Naive thymus-derived CD4-positive, alpha-beta T cell (primary cell): ENCODE measurements around the gene STAT3. TPM values are rescaled to one million over a fixed set of nuclear protein-coding genes. Genes with fewer than 3 reads are reported as not detected.
A peak's percentile ranks its signal among the peaks of the same experiment; 100 is the strongest.
"Not testable (repeated sequence)": the region's sequence is repeated elsewhere in the genome, so short reads cannot be mapped to it uniquely, and the experiment has no call there.

Source experiments
- ATAC-seq: fragments of 150-1000 bp; cut with Tn5 transposase; 2 replicates; pipeline ENCODE4 v1.10.0; 2021; ENCODE audit warnings: mild to moderate bottlenecking, moderate library complexity
- CTCF ChIA-PET: fragments of 350-600 bp; sonication (Branson Sonifier 250); formaldehyde crosslinking; loops from one replicate; lab custom pipeline; 2021; ENCODE audit warnings: antibody characterized with exemption; lab: Charles Lee
- POLR2A ChIA-PET: fragments of 350-600 bp; sonication (Branson Sonifier 250); formaldehyde crosslinking; loops from one replicate; lab custom pipeline; 2021; ENCODE audit warnings: antibody characterized with exemption, inconsistent platforms; lab: Charles Lee
- DNase-seq, 9 donors: peaks; one replicate each; pipeline versions ENCODE4 v3.0.0 to v3.0.0-alpha.2; 2020 to 2022; ENCODE audit warnings: mixed read lengths in 1 of 9
- H3K27ac ChIP-seq: one replicate; pipeline ENCODE4 v1.7.0; 2013; ENCODE audit warnings: mild to moderate bottlenecking, low read depth, low read length, moderate library complexity
- H3K27me3 ChIP-seq, 2 donors: one replicate each; pipeline ENCODE4 v1.7.0; 2013; ENCODE audit warnings: low read length in 2 of 2, mild to moderate bottlenecking in 2 of 2, moderate library complexity in 2 of 2; ENCODE audit not compliant: control insufficient read depth in 2 of 2, insufficient read depth in 2 of 2
- H3K36me3 ChIP-seq, 3 experiments: 1 replicate in 2 of 3; 2 replicates in 1 of 3; pipeline ENCODE4 v1.7.0; 2013; ENCODE audit warnings: low read length in 3 of 3, mild to moderate bottlenecking in 3 of 3, moderate library complexity in 1 of 3; ENCODE audit not compliant: insufficient read depth in 3 of 3, control insufficient read depth in 2 of 3
- H3K4me1 ChIP-seq, 2 donors: one replicate each; pipeline ENCODE4 v1.7.0; 2013; ENCODE audit warnings: low read length in 2 of 2, mild to moderate bottlenecking in 2 of 2, moderate library complexity in 1 of 2; ENCODE audit not compliant: control insufficient read depth in 2 of 2, insufficient read depth in 2 of 2
- H3K4me3 ChIP-seq: 2 replicates; pipeline ENCODE4 v1.7.0; 2013; ENCODE audit warnings: mild to moderate bottlenecking, low read length
- H3K9me3 ChIP-seq, 3 experiments: 1 replicate in 2 of 3; 2 replicates in 1 of 3; pipeline ENCODE4 v1.7.0; 2013; ENCODE audit warnings: low read length in 3 of 3; ENCODE audit not compliant: control insufficient read depth in 2 of 3
- H3K27ac Mint-ChIP-seq, 9 donors: one replicate each; pipeline ENCODE4 v1.8.0; 2020 to 2022; ENCODE audit warnings: mixed read lengths in 9 of 9, mild to moderate bottlenecking in 8 of 9, moderate library complexity in 5 of 9, inconsistent platforms in 2 of 9
- H3K27me3 Mint-ChIP-seq, 5 donors: one replicate each; pipeline ENCODE4 v1.8.0; 2021 to 2022; ENCODE audit warnings: mixed read lengths in 5 of 5, mild to moderate bottlenecking in 1 of 5
- H3K36me3 Mint-ChIP-seq, 5 donors: one replicate each; pipeline ENCODE4 v1.8.0; 2020 to 2022; ENCODE audit warnings: mixed read lengths in 5 of 5, mild to moderate bottlenecking in 3 of 5, inconsistent platforms in 1 of 5
- H3K4me1 Mint-ChIP-seq, 7 donors: one replicate each; pipeline ENCODE4 v1.8.0; 2020 to 2022; ENCODE audit warnings: mixed read lengths in 7 of 7, mild to moderate bottlenecking in 3 of 7, inconsistent platforms in 1 of 7
- H3K4me3 Mint-ChIP-seq, 10 donors: one replicate each; pipeline ENCODE4 v1.8.0; 2020 to 2022; ENCODE audit warnings: mild to moderate bottlenecking in 10 of 10, mixed read lengths in 10 of 10, moderate library complexity in 6 of 10, inconsistent platforms in 2 of 10
- H3K9me3 Mint-ChIP-seq, 11 donors: one replicate each; pipeline ENCODE4 v1.8.0; 2020 to 2022; ENCODE audit warnings: mixed read lengths in 11 of 11, mild to moderate bottlenecking in 4 of 11, inconsistent platforms in 1 of 11, moderate library complexity in 1 of 11
- intact Hi-C, 2 donors: fragments of 100-400 bp; cut with micrococcal nuclease; formaldehyde crosslinking; loops; one replicate each; pipeline ENCODE4 v1.15.1; 2023
- polyA plus RNA-seq, 2 donors: library from polyadenylated mRNA; unstranded; fragments of 300-500 nt; fragmentation: Illumina TruSeq; gene quantifications; one replicate each; pipeline ENCODE4 v1.2.3, GENCODE V29; 2021
- total RNA-seq, 6 experiments: library from RNA in 5 of 6; stranded (reverse) in 5 of 6; gene quantifications; 1 replicate in 5 of 6; 2 replicates in 1 of 6; pipeline ENCODE4 v1.2.3 and lab custom pipeline; 2021 to 2026

The STAT3 gene
- total and polyA plus RNA-seq, 7 experiments from 2014 or later, result 133 to 275 (median 189) TPM

- DNase-seq (no peak), ATAC-seq (no peak)
- Histone ChIP-seq H3K4me1 (peaks cover 4 to 7% of the 10 kb centered on the region in 2 donors), H3K9me3 (no peaks in the 10 kb centered on the region), H3K36me3 (peaks cover 0 to 3% (median 0%) of the 10 kb centered on the region in 3 experiments), H3K27ac (no peak overlapping the region), H3K4me3 (no peak overlapping the region), H3K27me3 (no peaks in the 10 kb centered on the region)
- Mint-ChIP-seq H3K9me3 (no peaks in the 10 kb centered on the region), H3K27ac (peak overlapping the region in 7 of 9 donors; percentile 6 to 81 (median 43)), H3K4me3 (no peak overlapping the region), H3K27me3 (peaks cover 0 to 3% (median 0%) of the 10 kb centered on the region in 5 donors), H3K36me3 (no peaks in the 10 kb centered on the region), H3K4me1 (peaks cover 10 to 30% (median 22%) of the 10 kb centered on the region in 7 donors)
- POLR2A ChIA-PET, result interaction anchor here (0.8 kb wide), 1 partner anchor 67 kb away, joined by 3 read pairs; no protein-coding TSS in a partner anchor
- CTCF ChIA-PET, result interaction anchor here (0.8 to 1.3 kb wide), 3 partner anchors 10 to 70 kb away, joined by 3 read pairs; no protein-coding TSS in a partner anchor
- intact Hi-C loops, result no loop called here
These were observed 4.6 kb upstream of the STAT3 start for GRCh38 chr17:42392692-42393415.

- peaks cover 7 to 11% of the 10 kb centered on the region in 2 donors for H3K4me1 ChIP-seq
- H3K4me3 ChIP-seq, H3K4me3 Mint-ChIP-seq, H3K27ac Mint-ChIP-seq, H3K27me3 Mint-ChIP-seq, DNase-seq, intact Hi-C loops, H3K36me3 ChIP-seq, H3K9me3 Mint-ChIP-seq, H3K9me3 ChIP-seq, H3K27me3 ChIP-seq, H3K36me3 Mint-ChIP-seq, H3K27ac ChIP-seq, ATAC-seq: not testable (repeated sequence)
- POLR2A ChIA-PET, result interaction anchor here (0.8 kb wide), 1 partner anchor 11 kb away, joined by 3 read pairs; no protein-coding TSS in a partner anchor
- CTCF ChIA-PET, result interaction anchor here (0.6 to 1.1 kb wide), 3 partner anchors 11 to 88 kb away, joined by 3 to 4 read pairs (median 3); no protein-coding TSS in a partner anchor
- H3K4me1 Mint-ChIP-seq, result peaks cover 22 to 36% (median 30%) of the 10 kb centered on the region in 7 donors
These were observed 3.2 kb upstream of the STAT3 start for GRCh38 chr17:42391439-42391838.

GRCh38 chr17:42389899-42390298 lies 1.7 kb upstream of the STAT3 start:
- H3K9me3 Mint-ChIP-seq, result peaks cover 0 to 4% (median 0%) of the 10 kb centered on the region in 11 donors
- CTCF ChIA-PET, result interaction anchor here (0.6 to 2.4 kb wide), 3 partner anchors 77 to 196 kb away, joined by 3 to 9 read pairs (median 7); partner anchors contain the start of genes GHDC and PSMC3IP
- peak overlapping the region; percentile 99 to 100 (median 100) for H3K27ac Mint-ChIP-seq
- peaks cover 0 to 7% (median 0%) of the 10 kb centered on the region in 5 donors for H3K36me3 Mint-ChIP-seq
- Histone ChIP-seq H3K9me3 (no peaks in the 10 kb centered on the region), H3K27ac (peak overlapping the region; percentile 94), H3K4me1 (peaks cover 13 to 20% of the 10 kb centered on the region in 2 donors), H3K36me3 (peaks cover 0 to 7% (median 0%) of the 10 kb centered on the region in 3 experiments), H3K4me3 (no peak overlapping the region), H3K27me3 (no peaks in the 10 kb centered on the region)
- intact Hi-C loops, result loop anchor here (1.0 to 10.0 kb wide), 11 partner anchors 17 to 997 kb away; partner anchors contain the start of genes DNAJC7 (in 2 of the 2), ATP6V0A1 (in 1 of the 2) and KCNH4 (in 1 of the 2)
- ATAC-seq (no peak), DNase-seq (no peak)
- H3K27me3 Mint-ChIP-seq, result peaks cover 0 to 3% (median 0%) of the 10 kb centered on the region in 5 donors
- peaks cover 30 to 48% (median 41%) of the 10 kb centered on the region in 7 donors for H3K4me1 Mint-ChIP-seq
- POLR2A ChIA-PET, result interaction anchor here (0.7 to 4.0 kb wide), 11 partner anchors 9 to 1189 kb away, joined by 3 to 51 read pairs (median 11); partner anchors contain the start of gene STAT5A
- H3K4me3 Mint-ChIP-seq, result peak overlapping the region; percentile 29 to 99 (median 74)

GRCh38 chr17:42389135-42389417 lies 834 bp upstream of the STAT3 start:
- H3K4me1 ChIP-seq, result peaks cover 13 to 20% of the 10 kb centered on the region in 2 donors
- POLR2A ChIA-PET, result interaction anchor here (0.7 to 4.0 kb wide), 44 partner anchors 9 to 979 kb away, joined by 3 to 51 read pairs (median 5); partner anchors contain the start of genes CAVIN1, DHX58, DNAJC7 and GHDC
- peak overlapping the region; percentile 94 for H3K27ac ChIP-seq
- intact Hi-C loops, result loop anchor here (1.0 to 10.0 kb wide), 11 partner anchors 18 to 998 kb away; partner anchors contain the start of genes DNAJC7 (in 2 of the 2), ATP6V0A1 (in 1 of the 2) and KCNH4 (in 1 of the 2)
- CTCF ChIA-PET, result interaction anchor here (0.6 to 2.4 kb wide), 9 partner anchors 9 to 189 kb away, joined by 3 to 11 read pairs (median 4); partner anchors contain the start of gene PSMC3IP
- Mint-ChIP-seq H3K27ac (peak overlapping the region; percentile 99 to 100 (median 100)), H3K4me1 (peaks cover 33 to 56% (median 45%) of the 10 kb centered on the region in 7 donors), H3K36me3 (peaks cover 0 to 7% (median 0%) of the 10 kb centered on the region in 5 donors), H3K27me3 (peaks cover 0 to 3% (median 0%) of the 10 kb centered on the region in 5 donors), H3K4me3 (peak overlapping the region; percentile 87 to 99 (median 96)), H3K9me3 (peaks cover 0 to 4% (median 0%) of the 10 kb centered on the region in 11 donors)
- ATAC-seq (peak; percentile 73), DNase-seq (no peak)
- no peaks in the 10 kb centered on the region for H3K27me3 ChIP-seq
- H3K9me3 ChIP-seq, result no peaks in the 10 kb centered on the region
- H3K4me3 ChIP-seq, result peak overlapping the region; percentile 65
- peaks cover 0 to 7% (median 0%) of the 10 kb centered on the region in 3 experiments for H3K36me3 ChIP-seq

GRCh38 chr17:42387661-42388380 lies 421 bp downstream of the STAT3 start:
- Histone ChIP-seq H3K27me3 (no peaks in the 10 kb centered on the region), H3K4me1 (peaks cover 13 to 20% of the 10 kb centered on the region in 2 donors), H3K9me3 (no peaks in the 10 kb centered on the region), H3K4me3 (peak overlapping the region; percentile 65), H3K36me3 (peaks cover 0 to 7% (median 0%) of the 10 kb centered on the region in 3 experiments), H3K27ac (peak overlapping the region; percentile 94)
- CTCF ChIA-PET, result interaction anchor here (0.9 to 2.4 kb wide), 11 partner anchors 9 to 139 kb away, joined by 3 to 11 read pairs (median 4); no protein-coding TSS in a partner anchor
- Mint-ChIP-seq H3K4me3 (peak overlapping the region; percentile 87 to 99 (median 96)), H3K4me1 (peaks cover 42 to 65% (median 55%) of the 10 kb centered on the region in 7 donors), H3K9me3 (peaks cover 0 to 4% (median 0%) of the 10 kb centered on the region in 11 donors), H3K27ac (peak overlapping the region; percentile 99 to 100 (median 100)), H3K36me3 (peaks cover 0 to 9% (median 0%) of the 10 kb centered on the region in 5 donors), H3K27me3 (peaks cover 0 to 3% (median 0%) of the 10 kb centered on the region in 5 donors)
- intact Hi-C loops, result loop anchor here (1.0 to 10.0 kb wide), 18 partner anchors 18 to 999 kb away; partner anchors contain the start of genes ATP6V0A1 (in 2 of the 2), DNAJC7 (in 2 of the 2), RETREG3 (in 2 of the 2) and TUBG1 (in 2 of the 2)
- no peak for ATAC-seq
- peak in 7 of 9 donors; percentile 28 to 63 (median 40) for DNase-seq
- POLR2A ChIA-PET, result interaction anchor here (0.6 to 4.0 kb wide), 51 partner anchors 7 to 1096 kb away, joined by 3 to 51 read pairs (median 4); partner anchors contain the start of genes CAVIN1, DNAJC7, GHDC and MLX
